ENCODE measurements around the gene PSMG1. TPM values are rescaled to one million over a fixed set of nuclear protein-coding genes. Genes with fewer than 3 reads are reported as not detected.

Gene PSMG1
- polyA plus RNA-seq, 3 donors = 39.6 to 50.8 (median 48.7) TPM

GRCh38 chr21:39197448-39198233 is 14.4 kb upstream of the PSMG1 start:
- no peak for DNase-seq (ENCODE audit: extremely low read depth in 1 of 11, low read depth in 9 of 11, low spot score in 4 of 11)

DNA sequence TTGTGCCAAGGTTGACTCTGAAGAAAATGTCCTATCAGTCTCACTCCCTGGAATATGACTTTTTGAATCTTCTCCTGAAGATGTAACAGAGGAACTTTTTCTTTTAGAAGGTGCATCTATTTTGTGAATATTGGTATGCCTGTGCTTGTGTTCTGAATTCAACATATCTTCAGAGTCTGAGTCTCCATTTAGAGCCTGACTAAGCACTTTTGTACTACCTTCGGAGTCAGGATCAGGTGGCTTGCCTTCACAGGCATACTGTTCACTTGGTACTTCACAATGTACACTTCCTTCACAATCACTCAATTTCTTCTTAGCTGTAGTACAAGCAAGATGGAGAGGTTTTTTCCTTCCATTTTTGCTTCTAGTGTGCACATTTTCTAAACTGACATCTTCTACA is 13.6 kb upstream of the PSMG1 start:
- DNase-seq (ENCODE audit: extremely low read depth in 1 of 11, low read depth in 9 of 11, low spot score in 4 of 11) = no peak

GRCh38 chr21:39196310-39196709 is 13.1 kb upstream of the PSMG1 start:
- no peak for DNase-seq (ENCODE audit: extremely low read depth in 1 of 11, low read depth in 9 of 11, low spot score in 4 of 11)

DNA sequence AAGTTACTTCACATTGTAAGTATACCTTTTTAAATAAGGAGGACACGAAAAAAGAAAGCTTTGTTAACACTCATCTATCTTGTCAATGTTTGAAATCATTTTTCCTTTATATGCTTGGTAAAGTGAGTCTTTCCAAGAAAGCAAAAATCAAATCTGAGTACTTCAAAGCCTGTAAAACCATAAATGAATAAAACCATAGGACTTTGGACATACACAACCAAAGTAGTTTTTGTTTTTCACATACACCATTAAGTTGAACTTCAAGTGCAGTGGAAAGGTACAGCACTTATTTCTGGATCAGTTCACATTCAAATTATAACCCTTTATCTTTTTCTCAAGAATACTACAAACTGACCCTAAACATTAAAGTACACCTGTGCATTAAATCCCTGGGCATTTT is 10.1 kb upstream of the PSMG1 start:
- DNase-seq (ENCODE audit: extremely low read depth in 1 of 11, low read depth in 9 of 11, low spot score in 4 of 11) = no peak

DNA sequence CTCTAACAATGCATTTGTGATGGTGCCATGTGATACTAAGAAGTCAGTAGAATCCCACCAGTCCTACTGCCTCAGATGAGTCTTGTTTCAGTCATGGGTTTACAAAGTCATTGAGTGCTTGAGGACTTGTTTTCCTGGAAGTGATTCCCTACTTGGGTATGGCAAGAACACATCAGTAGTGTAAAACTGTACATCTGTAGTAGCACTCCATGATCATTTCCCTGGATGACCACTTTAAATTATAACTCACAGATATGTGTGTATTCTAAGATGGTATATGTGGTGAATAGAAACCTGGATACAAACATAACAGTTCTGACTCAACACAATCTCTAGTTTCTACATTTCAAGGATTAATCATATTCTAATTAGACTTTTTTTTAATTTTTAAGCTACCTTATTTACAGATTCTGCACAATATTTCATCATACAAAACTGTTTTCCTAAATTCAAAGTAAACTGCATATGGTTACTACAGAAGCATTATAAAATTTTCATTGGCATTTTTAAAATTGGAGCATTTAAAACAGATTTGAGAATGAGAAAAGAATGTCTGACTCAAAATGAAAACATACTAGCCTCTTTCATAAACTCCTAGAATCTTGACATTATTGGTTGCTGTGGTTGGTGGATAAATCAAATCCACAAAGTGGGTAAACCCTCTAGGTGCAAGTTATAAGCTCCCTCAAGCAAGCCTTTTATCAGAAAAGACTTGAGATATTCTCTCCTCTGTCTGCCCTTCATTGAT is 6.8 kb upstream of the PSMG1 start:
- DNase-seq (ENCODE audit: extremely low read depth in 1 of 11, low read depth in 9 of 11, low spot score in 4 of 11) = no peak

DNA sequence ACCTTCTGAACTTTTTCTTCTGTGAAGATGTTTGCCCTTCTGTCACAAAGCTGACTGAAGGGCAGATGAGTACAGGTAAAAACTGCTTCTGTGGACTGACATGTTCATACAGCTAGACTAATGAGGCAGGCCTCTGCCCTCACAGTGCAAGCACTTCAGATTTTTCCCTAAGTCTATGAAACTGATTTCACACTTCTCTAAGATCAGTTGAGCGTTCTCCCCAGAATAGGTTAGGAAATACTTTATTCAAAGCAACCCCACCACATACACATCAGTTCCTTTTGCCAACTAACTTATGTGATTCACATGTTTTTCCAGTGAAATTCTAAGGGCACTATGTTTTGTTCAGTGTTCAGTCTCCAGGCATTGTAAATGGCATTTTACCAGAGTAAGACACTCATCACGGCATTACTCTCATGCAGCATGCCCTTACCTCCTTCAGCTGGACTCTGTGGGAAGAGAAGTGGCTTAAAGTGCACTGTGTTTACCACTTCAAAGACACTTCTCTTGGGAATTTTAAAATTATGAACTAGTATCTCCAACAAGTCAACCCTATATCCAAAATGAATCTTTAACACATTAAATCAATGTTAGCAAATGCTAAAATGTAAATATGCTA is 5.4 kb upstream of the PSMG1 start:
- DNase-seq (ENCODE audit: extremely low read depth in 1 of 11, low read depth in 9 of 11, low spot score in 4 of 11) = no peak

DNA sequence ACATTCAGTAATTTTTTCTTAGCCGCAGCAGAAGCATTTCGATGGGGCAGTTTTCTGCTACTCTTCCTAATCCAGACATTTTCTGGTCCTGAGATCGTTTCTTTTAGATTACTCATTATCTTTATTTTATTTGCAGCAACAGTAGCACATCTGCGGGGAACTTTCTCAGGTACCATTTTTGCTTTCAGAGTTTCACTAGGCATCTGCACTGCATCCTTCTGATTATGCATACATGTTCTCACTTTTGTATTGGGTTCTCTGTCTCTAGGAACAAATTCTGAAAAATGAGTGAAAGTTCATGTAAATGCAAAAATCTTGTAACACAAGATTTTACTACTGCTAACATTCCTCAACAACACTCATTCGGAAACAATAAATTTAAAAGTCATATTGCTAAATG is 3.9 kb upstream of the PSMG1 start:
- no peak for DNase-seq (ENCODE audit: extremely low read depth in 1 of 11, low read depth in 9 of 11, low spot score in 4 of 11)

DNA sequence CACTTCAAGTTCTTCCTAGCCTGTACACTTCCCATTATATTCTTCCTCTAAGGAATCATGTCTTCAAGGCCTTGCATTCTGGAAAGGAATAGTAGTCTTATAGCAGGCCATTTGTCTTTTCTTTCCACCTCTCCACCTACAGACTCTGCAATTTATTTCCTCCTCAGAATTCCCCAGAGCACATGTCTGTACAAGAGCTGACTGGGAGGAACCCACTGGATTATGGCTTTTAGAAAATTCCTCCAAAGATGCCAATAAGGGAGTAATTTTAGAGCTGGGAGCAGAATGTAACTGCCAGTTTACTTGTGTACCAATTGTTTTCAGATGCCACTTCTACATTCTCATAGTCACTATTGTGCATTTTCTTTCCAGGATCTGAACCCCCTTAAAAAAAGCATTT is 3.4 kb upstream of the PSMG1 start:
- no peak for DNase-seq (ENCODE audit: extremely low read depth in 1 of 11, low read depth in 9 of 11, low spot score in 4 of 11)

GRCh38 chr21:39185157-39185556 is 1.9 kb upstream of the PSMG1 start:
- no peak for DNase-seq (ENCODE audit: extremely low read depth in 1 of 11, low read depth in 9 of 11, low spot score in 4 of 11)

DNA sequence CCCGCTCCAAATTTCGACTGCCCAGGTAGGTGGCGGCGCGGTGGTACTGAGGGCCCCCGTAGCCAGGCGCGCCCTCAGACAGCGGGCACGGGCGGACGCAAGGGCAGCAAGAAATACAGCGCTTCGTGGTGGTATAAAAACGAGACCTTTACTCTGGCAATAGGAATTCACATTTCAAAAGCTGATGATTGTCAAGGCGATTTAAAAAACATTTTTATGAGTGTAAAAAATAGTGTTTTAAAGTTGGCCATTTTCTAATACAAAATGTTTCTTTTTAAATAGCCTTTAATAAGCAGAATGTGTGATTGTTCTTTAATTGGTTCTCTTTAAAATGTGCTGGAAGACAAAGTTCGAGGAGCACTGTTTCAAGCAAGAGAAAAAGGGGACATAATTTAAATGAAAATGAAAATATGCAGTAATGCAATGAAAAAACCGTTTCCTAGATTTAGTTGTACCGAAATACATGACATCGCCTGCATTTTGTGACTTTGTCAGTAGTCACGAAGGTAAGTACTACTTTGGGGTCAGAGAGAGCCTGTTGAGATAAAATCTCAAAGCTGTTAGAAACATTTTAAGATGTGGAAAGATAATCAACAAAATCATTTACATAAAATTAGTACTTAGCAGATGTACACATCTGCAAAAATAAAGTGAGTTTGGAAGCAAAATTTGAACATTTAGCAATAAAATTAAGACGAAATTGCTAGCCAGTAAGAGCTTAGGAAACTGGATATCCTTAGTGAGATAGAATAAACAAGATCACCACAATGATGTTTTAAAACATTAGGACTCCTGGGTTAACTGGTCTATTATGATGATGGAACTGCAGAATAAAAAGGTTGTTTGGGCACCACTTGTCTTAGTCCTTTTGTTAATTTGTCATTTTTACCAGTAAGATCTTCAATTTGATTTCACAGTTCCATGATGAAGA is 1.1 kb upstream of the PSMG1 start:
- peak in 3 of 11 donors; percentile 3 to 11 (median 10) for DNase-seq (ENCODE audit: extremely low read depth in 1 of 11, low read depth in 9 of 11, low spot score in 4 of 11)

GRCh38 chr21:39182484-39183271 is 573 bp downstream of the PSMG1 start:
- peak in 8 of 11 donors; percentile 11 to 35 (median 21) for DNase-seq (ENCODE audit: extremely low read depth in 1 of 11, low read depth in 9 of 11, low spot score in 4 of 11)

- no peak for DNase-seq (ENCODE audit: extremely low read depth in 1 of 11, low read depth in 9 of 11, low spot score in 4 of 11)
These were observed 1.2 kb downstream of the PSMG1 start for GRCh38 chr21:39182016-39182415.

DNA sequence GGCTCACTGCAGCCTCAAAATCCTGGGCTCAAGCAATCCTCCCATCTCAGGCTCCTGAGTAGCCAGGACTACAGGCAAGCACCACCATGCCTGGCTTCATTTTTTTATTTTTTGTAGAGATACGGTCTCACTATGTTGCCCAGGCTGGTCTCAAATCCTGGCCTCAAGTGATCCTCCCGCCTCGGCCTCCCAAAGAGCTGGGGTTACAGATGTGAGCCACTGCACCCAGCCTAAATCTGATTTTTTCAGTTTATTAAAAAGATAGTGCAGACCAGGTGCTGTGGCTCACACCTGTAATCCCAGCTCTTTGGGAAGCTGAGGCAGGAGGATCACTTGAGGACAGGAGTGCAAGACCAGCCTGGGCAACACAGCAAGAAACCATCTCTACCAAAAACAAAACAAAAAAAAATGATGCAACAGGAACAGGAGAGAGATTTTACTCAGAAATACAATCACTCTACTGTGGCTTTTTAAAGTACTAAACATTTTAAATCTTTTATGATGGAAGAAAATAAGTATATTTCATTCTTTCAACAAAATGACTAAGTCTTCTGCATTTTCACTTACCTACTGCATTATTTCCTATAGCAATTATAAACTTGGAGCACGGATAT is 1.9 kb downstream of the PSMG1 start:
- no peak for DNase-seq (ENCODE audit: extremely low read depth in 1 of 11, low read depth in 9 of 11, low spot score in 4 of 11)

DNA sequence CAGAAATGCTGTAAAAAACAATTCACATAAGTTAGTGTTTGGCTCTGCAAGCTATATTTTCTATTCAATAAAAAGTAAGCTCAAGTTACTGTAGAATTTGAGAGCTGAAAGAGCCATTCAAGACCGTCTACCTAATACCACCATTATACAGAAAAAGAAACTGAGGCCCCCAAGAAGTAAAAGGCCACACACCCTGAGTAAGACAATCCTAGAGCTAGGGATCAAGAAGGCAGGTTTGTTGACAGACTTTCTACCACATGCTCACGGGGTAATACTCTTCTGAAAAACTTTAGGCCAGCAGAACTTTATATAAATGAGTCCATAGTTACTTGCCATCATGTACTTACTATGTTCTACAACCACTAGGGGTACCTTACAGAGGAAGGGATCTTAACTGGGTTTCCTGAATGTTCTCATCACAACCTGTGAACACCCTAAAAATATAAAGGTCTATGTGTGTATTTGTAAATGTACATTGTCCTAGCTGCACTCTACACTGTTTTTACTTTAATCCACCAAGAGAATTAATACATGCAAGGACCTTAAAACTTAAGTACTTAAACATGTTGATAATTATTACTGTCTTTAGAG is 2.7 kb downstream of the PSMG1 start:
- DNase-seq (ENCODE audit: extremely low read depth in 1 of 11, low read depth in 9 of 11, low spot score in 4 of 11) = no peak

- no peak for DNase-seq (ENCODE audit: extremely low read depth in 1 of 11, low read depth in 9 of 11, low spot score in 4 of 11)
These were observed 4.8 kb downstream of the PSMG1 start for GRCh38 chr21:39178421-39178820.

DNA sequence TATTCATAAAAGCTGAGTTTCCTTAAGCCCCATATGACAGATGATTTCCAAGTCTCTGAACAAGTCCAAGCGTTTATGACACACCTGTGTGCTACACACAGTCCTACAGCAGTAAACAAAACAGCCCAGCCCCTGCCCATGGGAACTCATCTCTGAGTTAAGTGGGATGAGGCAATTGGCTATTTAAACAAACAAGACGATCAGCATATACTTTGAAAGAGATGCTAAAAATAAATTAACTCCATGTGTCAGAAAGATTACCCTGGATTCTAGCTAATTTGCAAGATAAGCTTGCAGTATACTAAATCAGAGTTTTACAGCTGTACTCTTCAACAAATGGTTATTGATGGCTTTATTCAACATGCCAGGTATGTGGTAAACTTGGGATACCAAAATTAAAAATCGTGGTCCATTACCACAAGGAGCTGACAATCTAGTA is 7.0 kb downstream of the PSMG1 start:
- no peak for DNase-seq (ENCODE audit: extremely low read depth in 1 of 11, low read depth in 9 of 11, low spot score in 4 of 11)

- DNase-seq (ENCODE audit: extremely low read depth in 1 of 11, low read depth in 9 of 11, low spot score in 4 of 11) = no peak
These were observed 7.6 kb downstream of the PSMG1 start for GRCh38 chr21:39175665-39176064.
